Measurements from ENCODE around the gene CC2D1B.
"Not testable (repeated sequence)": the region's sequence is repeated elsewhere in the genome, so short reads cannot be mapped to it uniquely, and the experiment has no call there.

The CC2D1B gene

DNA sequence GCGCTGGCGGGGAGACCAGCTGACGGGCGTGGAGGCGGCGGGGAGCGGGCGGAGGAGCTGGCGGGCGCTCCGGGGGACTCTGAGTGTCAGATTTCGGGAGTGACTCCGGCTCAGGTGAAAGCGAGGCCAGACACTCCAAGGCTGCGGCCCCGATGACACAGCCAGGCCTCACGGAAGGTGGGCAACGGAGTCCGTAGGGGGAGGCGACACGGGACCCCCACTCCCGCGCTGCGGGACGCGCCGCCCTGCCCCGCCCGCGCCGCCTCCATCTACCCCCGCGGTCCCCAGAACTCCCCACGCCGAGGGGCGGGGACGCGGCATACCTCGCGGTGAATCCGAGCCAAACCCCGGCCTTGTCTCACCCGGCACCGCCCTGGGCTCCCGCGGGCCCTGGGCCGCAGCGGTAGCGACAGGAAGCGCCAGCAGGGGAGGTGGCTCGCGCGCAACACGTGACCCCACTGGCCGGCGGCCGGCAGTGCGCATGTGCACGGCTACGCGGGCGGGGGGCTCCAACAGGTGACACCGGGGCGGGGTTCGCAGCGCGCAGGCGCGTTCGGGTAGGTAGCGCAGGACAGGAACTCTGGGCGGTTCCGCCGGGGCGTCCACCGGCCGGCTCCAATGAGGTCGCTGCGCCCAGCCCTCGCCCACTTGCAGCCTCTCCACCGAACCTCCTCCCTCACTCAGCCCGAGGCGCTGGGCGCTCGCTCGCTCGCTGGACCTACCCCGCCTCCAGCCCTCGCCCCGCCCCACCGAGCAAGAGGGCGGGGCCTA is at the start of gene CC2D1B:
Gene CC2D1B (minus strand): TSS at position 460 of the 771 bp plus-strand sequence. CDS start 1,585 bp downstream, outside the sequence.
- H3K4me1 ChIP-seq (ENCODE audit: insufficient read depth, low read length) = peaks cover 8% of the 10 kb centered on the region; the same call in 1 of the 2 replicates
- H3K9ac ChIP-seq (ENCODE audit: low read depth, low read length) = peak within 1 kb of the TSS; percentile 91
- H3K36me3 ChIP-seq (ENCODE audit: insufficient read depth, low read length) = peaks cover 4% of the 10 kb centered on the region; the same call in 1 of the 2 replicates
- no peaks in the 10 kb centered on the region for H3K9me3 ChIP-seq (ENCODE audit: control insufficient read depth, insufficient read depth, low read length)

- no peaks in the 10 kb centered on the region for H3K4me1 ChIP-seq (ENCODE audit: insufficient read depth, low read length)
- H3K9me3 ChIP-seq (ENCODE audit: control insufficient read depth, insufficient read depth, low read length) = no peaks in the 10 kb centered on the region
- peaks cover 38% of the 10 kb centered on the region for H3K36me3 ChIP-seq (ENCODE audit: insufficient read depth, low read length)
- no peak overlapping the region for H3K9ac ChIP-seq (ENCODE audit: low read depth, low read length)
These were observed 48.9 kb upstream of the CC2D1B start for GRCh38 chr1:52414942-52415341.

GRCh38 chr1:52413410-52413989 is 47.5 kb upstream of the CC2D1B start:
- no peaks in the 10 kb centered on the region for H3K4me1 ChIP-seq (ENCODE audit: insufficient read depth, low read length)
- peaks cover 47% of the 10 kb centered on the region for H3K36me3 ChIP-seq (ENCODE audit: insufficient read depth, low read length)
- H3K9ac ChIP-seq (ENCODE audit: low read depth, low read length) = no peak overlapping the region
- H3K9me3 ChIP-seq (ENCODE audit: control insufficient read depth, insufficient read depth, low read length) = no peaks in the 10 kb centered on the region

DNA sequence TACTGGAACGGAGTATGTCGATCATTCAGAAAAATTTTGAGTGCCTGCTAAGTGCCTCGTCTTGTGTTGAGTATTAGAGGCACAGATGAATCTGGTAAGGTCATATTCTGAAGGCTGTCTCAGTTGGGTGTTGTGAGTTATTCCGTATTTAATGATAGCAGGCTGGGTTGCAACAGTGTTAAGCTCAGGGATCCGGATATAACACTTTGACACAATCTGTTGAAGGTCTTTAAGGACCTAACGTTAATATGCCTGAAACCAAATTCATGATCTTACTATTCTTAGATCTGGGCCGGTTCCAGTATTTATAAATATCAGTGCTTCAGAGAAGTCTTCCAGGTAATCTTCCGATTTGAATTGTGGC is 39.0 kb upstream of the CC2D1B start:
- Histone ChIP-seq H3K9me3 (ENCODE audit: control insufficient read depth, insufficient read depth, low read length) (no peaks in the 10 kb centered on the region), H3K9ac (ENCODE audit: low read depth, low read length) (peak overlapping the region; percentile 98), H3K36me3 (ENCODE audit: insufficient read depth, low read length) (peaks cover 42% of the 10 kb centered on the region), H3K4me1 (ENCODE audit: insufficient read depth, low read length) (peaks cover 3% of the 10 kb centered on the region; the same call in 1 of the 2 replicates)

DNA sequence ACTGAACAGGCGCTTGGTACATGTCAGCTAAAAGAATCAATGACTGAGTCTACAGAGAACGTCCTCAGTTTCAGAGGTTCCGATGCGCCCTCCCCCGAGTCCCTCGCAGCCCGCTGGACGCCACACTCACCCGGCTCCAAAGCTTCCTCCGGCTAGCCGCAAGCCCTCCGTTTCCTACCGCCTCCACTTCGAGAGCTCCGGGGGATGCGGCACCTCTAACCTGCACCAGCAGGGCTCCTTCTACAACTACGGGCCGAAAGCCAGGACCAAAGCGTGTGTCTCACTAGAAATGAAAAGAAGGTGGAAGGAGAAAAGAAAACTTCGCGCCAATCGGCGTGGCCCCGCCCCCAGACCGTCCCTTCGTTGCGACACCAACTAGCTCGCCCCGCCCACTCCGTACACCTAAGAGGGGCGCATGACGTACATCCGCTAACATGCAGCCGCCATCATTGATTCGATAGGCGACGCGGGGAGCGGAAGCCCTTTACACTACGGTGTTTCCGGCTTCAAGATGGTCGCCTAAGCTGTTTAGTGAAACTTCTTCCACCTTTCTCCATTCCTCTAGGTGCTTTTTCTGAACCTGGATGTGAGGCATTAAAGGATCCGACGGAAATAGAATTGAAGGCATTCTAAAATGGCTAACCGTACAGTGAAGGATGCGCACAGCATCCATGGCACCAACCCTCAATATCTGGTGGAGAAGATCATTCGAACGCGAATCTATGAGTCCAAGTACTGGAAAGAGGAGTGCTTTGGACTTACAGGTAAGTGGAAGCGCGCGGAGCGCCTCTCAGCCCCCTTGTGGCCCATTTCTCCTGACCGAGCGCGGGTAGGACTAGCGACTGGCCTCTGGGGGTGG is 38.3 kb upstream of the CC2D1B start, which contains the start of the genes ORC1 and PRPF38A:
Gene ORC1 (minus strand): TSS at position 308 of the 859 bp plus-strand sequence. CDS start 2,200 bp downstream, outside the sequence.
Gene PRPF38A (plus strand): TSS at position 487 of the 859 bp plus-strand sequence. CDS start 148 bp downstream, at position 635.
- Histone ChIP-seq H3K4me1 (ENCODE audit: insufficient read depth, low read length) (peaks cover 3% of the 10 kb centered on the region; the same call in 1 of the 2 replicates), H3K9me3 (ENCODE audit: control insufficient read depth, insufficient read depth, low read length) (no peaks in the 10 kb centered on the region), H3K9ac (ENCODE audit: low read depth, low read length) (peak within 1 kb of the TSS; percentile 98), H3K36me3 (ENCODE audit: insufficient read depth, low read length) (peaks cover 41% of the 10 kb centered on the region)

GRCh38 chr1:52403566-52404115 is 37.6 kb upstream of the CC2D1B start:
- peaks cover 34% of the 10 kb centered on the region for H3K36me3 ChIP-seq (ENCODE audit: insufficient read depth, low read length)
- H3K4me1 ChIP-seq (ENCODE audit: insufficient read depth, low read length) = peaks cover 3% of the 10 kb centered on the region; the same call in 1 of the 2 replicates
- H3K9ac ChIP-seq (ENCODE audit: low read depth, low read length) = peak overlapping the region; percentile 98
- no peaks in the 10 kb centered on the region for H3K9me3 ChIP-seq (ENCODE audit: control insufficient read depth, insufficient read depth, low read length)

DNA sequence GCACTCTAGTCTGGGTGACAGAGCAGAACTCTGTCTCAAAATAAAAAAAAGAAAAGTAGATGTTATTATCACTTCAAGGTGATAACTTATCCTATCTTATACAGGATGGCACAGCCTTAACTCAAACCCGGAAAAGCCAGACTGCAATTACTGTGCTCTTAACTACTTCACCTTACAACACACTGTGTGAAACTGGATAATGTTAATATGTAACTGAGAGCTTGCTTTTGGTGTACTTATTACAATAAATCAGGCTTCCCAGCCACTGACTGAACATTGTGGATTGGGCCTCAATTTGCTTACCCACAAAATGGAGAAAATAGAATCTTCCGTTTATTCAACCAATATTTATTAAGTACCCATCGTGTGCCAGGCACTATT is 36.8 kb upstream of the CC2D1B start:
- Histone ChIP-seq H3K36me3 (ENCODE audit: insufficient read depth, low read length) (peaks cover 29% of the 10 kb centered on the region), H3K9me3 (ENCODE audit: control insufficient read depth, insufficient read depth, low read length) (no peaks in the 10 kb centered on the region)

DNA sequence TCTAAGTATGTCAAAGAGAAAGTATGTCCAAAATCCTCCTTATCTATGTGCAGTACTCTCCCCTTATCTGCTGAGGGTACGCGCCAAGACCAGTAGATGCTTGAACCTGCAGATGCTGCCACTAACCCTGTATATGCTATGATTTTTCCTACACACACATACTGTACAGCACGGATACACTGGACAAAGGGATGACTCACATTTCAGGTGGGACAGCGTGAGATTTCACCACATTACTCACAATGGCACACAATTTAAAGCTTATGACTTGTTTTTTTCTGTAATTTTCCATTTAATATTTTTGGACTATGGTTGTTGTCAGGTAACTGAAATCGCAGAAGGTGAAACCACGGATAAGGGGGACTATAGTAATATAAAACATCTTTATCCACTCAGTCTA is 34.1 kb upstream of the CC2D1B start:
- Histone ChIP-seq H3K36me3 (ENCODE audit: insufficient read depth, low read length) (peaks cover 39% of the 10 kb centered on the region), H3K4me1 (ENCODE audit: insufficient read depth, low read length) (no peaks in the 10 kb centered on the region; the same call in 1 of the 2 replicates), H3K9me3 (ENCODE audit: control insufficient read depth, insufficient read depth, low read length) (no peaks in the 10 kb centered on the region), H3K9ac (ENCODE audit: low read depth, low read length) (no peak overlapping the region)

More for the DNA sequence above, 36.8 kb upstream of the CC2D1B start:
- Histone ChIP-seq H3K9ac (ENCODE audit: low read depth, low read length) (peak overlapping the region; percentile 98; the same call in 1 of the 2 replicates), H3K4me1 (ENCODE audit: insufficient read depth, low read length) (peaks cover 3% of the 10 kb centered on the region; the same call in 1 of the 2 replicates)

GRCh38 chr1:52399629-52400028 is 33.6 kb upstream of the CC2D1B start:
- Histone ChIP-seq H3K36me3 (ENCODE audit: insufficient read depth, low read length) (peaks cover 39% of the 10 kb centered on the region), H3K9ac (ENCODE audit: low read depth, low read length) (no peak overlapping the region), H3K9me3 (ENCODE audit: control insufficient read depth, insufficient read depth, low read length) (no peaks in the 10 kb centered on the region), H3K4me1 (ENCODE audit: insufficient read depth, low read length) (no peaks in the 10 kb centered on the region; the same call in 1 of the 2 replicates)

DNA sequence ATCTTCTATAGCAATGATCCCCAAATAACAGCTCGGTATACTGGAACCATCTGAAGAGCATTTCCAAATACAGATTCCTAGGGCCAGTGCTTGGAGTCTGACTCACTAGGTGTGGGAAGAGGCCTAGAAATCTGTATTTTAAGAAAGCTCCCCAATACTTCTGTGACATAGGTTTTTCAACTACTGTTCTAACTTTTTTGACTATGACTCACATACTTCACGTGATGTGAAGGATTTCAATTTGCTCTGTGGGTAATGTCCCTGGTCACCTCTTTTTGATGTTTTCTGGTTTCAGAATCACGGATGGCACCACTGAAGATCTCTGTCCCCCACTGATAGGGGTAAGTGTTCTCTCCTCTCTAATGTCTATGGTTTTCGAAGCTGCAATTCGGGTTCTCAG is 27.2 kb upstream of the CC2D1B start:
- Histone ChIP-seq H3K36me3 (ENCODE audit: insufficient read depth, low read length) (peaks cover 36% of the 10 kb centered on the region), H3K4me1 (ENCODE audit: insufficient read depth, low read length) (no peaks in the 10 kb centered on the region), H3K9me3 (ENCODE audit: control insufficient read depth, insufficient read depth, low read length) (no peaks in the 10 kb centered on the region), H3K9ac (ENCODE audit: low read depth, low read length) (no peak overlapping the region)

- no peaks in the 10 kb centered on the region; the same call in 1 of the 2 replicates for H3K4me1 ChIP-seq (ENCODE audit: insufficient read depth, low read length)
- no peaks in the 10 kb centered on the region for H3K9me3 ChIP-seq (ENCODE audit: control insufficient read depth, insufficient read depth, low read length)
- peaks cover 39% of the 10 kb centered on the region for H3K36me3 ChIP-seq (ENCODE audit: insufficient read depth, low read length)
- H3K9ac ChIP-seq (ENCODE audit: low read depth, low read length) = no peak overlapping the region
These were observed 20.5 kb upstream of the CC2D1B start for GRCh38 chr1:52386458-52386857.

DNA sequence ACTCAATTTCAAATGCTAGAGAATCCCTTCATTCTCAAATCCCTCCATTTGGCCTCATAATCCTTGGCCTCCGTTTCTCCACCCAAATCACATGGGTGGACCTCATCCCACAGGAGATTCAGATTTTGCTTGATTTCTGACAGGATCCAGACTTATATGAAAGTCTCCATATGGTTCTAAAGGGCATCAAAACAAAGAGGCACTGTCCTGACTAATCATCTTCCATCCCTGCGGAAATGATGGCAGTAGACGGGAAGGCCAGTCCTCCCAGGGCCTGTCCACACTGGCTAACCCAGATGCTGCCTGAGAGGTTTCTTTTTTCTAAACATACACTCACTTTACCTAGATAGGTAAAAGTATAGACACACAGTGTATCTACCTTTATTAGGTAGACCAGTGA is 19.4 kb upstream of the CC2D1B start:
- no peaks in the 10 kb centered on the region; the same call in 1 of the 2 replicates for H3K4me1 ChIP-seq (ENCODE audit: insufficient read depth, low read length)
- H3K9ac ChIP-seq (ENCODE audit: low read depth, low read length) = no peak overlapping the region
- peaks cover 49% of the 10 kb centered on the region for H3K36me3 ChIP-seq (ENCODE audit: insufficient read depth, low read length)
- H3K9me3 ChIP-seq (ENCODE audit: control insufficient read depth, insufficient read depth, low read length) = no peaks in the 10 kb centered on the region

DNA sequence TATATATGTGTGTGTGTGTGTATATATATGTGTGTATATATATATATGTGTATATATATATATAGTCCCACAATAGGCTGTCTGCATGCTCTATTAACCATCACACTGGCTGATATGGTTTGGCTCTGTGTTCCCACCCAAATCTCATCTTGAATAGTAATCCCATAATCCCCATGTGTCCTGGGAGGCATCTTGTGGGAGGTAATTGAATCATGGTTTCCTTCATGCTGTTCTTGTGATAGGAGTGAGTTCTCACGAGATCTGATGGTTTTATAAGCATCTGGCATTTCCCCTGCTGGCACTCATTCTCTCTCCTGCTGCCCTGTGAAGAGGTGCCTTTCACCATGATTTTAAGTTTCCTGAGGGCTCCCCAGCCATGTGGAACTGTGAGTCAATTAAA is 3.8 kb upstream of the CC2D1B start:
- H3K4me1 ChIP-seq (ENCODE audit: insufficient read depth, low read length); H3K9ac ChIP-seq (ENCODE audit: low read depth, low read length); H3K9me3 ChIP-seq (ENCODE audit: control insufficient read depth, insufficient read depth, low read length): not testable (repeated sequence)
- H3K36me3 ChIP-seq (ENCODE audit: insufficient read depth, low read length) = peaks cover 19% of the 10 kb centered on the region

Data from ES-I3 (cell line).